ENCODE results near the gene ESRRG.

ESRRG gene

GRCh38 chr1:216499581-216500272 lies 223.5 kb downstream of the ESRRG start:
- DNase-seq, result no peak

- no peak for DNase-seq
Measured at GRCh38 chr1:216498277-216498676, 225.0 kb downstream of the ESRRG start.

GRCh38 chr1:216485042-216485441 lies 238.2 kb downstream of the ESRRG start:
- no peak for DNase-seq

- DNase-seq, result no peak
Measured at GRCh38 chr1:216483672-216484401, 239.4 kb downstream of the ESRRG start.

- DNase-seq, result no peak
Measured at GRCh38 chr1:216482620-216483019, 240.6 kb downstream of the ESRRG start.

DNA sequence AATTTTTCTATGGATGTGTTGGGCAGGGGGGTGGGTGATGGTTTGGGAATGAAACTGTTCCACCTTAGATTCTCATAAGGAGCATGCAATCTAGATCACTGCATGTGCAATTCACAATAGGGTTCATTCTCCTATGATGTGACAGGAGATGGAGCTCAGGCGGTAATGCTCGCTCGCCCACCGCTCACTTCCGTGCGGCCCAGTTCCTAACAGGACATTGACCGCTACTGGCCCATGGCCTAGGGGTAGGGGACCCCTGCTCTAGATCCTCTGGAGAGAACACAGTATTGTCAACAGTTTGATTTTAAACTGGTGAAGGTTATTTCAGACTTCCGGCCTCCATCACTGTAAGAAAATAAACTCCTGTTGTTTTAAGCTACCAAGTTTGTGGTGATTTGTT lies 245.0 kb downstream of the ESRRG start:
- no peak for DNase-seq

- DNase-seq, result no peak
Measured at GRCh38 chr1:216476341-216476740, 246.9 kb downstream of the ESRRG start.

GRCh38 chr1:216475659-216476276 lies 247.5 kb downstream of the ESRRG start:
- no peak for DNase-seq

GRCh38 chr1:216466162-216466801 lies 256.9 kb downstream of the ESRRG start:
- no peak for DNase-seq

- no peak for DNase-seq
Measured at GRCh38 chr1:216464489-216464888, 258.7 kb downstream of the ESRRG start.

- no peak for DNase-seq
Measured at GRCh38 chr1:216462066-216462775, 261.0 kb downstream of the ESRRG start.

DNA sequence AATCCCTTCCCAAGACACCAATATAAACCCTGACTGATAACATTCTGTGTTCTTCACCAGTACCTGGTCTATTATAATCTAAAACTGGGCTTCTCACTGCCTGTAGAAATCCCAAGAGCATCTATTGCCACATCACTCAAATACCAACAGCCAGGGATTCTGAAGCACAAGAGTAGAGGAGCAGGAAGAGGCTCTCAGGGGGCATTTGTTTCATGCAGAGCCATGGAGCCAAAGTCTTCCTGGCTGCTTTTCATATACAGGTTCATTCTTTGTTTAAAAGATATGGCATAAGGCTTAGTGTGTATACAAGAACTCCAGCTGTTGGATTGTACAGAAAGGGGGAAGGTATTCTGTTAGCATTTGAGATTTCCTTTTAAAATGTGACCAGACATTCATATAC lies 261.8 kb downstream of the ESRRG start:
- DNase-seq, result no peak

DNA sequence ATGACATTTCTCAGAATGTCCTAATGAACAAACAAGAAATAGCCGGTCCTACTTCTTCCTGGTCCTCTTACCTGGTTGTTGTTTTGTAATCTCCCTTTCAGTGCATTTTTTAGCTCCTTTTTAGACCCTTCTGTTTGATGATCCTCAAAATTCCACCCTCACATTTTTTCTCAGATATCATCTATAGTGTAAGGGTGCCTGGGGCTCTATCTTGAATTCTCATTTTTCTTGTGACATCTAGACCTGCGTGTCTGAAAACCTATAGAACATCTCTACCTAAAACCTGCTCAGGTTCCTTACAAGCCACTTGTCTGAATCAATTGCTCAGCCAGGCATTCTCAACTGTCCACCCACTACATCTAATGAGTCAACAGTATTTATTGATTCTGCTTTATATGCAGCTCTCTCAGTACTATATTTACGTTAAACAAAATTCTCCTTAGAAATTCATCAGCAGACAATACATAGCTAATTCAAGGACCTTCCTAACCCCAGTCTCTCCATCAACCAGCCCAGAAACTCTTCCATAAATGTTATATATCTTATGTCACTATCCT lies 263.5 kb downstream of the ESRRG start:
- DNase-seq, result no peak

DNA sequence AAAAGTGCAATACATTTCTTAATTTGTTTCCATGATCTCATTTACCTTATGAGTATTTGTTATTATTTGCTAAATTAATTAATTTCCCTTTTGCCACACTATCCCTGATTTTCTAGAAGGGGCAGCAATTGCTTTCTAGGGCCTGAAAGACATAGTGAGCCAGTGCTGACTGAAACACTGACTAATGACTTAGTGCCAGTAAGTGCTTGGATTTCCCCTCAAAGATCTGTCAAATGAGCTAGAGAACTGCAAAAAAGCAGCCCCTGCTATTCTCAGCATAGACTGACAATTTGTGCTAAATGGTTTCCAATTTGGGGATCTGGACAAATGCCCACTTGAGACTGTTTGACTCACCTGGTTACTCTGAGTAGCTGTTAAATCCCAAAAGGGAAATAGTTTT lies 264.4 kb downstream of the ESRRG start:
- no peak for DNase-seq

DNA sequence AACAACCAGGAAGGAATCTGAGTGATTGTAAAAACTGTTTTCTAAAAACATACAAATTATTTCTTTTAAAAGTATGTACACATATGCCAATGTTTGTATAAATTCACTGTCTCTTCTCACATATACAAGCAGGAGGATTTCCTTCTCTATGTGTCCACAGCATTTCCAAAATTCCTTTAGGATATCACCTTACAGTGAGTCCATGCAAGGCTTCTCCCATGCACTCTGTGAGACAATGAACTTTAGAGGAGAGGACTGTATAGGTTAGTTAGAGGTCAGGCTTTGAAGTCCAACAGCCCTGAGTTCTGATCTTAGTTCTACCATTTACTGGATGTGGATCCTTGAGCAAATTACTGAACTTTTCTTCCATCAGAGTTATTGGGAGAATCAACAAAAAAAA lies 265.9 kb downstream of the ESRRG start:
- no peak for DNase-seq

GRCh38 chr1:216456682-216457081 lies 266.5 kb downstream of the ESRRG start:
- no peak for DNase-seq

DNA sequence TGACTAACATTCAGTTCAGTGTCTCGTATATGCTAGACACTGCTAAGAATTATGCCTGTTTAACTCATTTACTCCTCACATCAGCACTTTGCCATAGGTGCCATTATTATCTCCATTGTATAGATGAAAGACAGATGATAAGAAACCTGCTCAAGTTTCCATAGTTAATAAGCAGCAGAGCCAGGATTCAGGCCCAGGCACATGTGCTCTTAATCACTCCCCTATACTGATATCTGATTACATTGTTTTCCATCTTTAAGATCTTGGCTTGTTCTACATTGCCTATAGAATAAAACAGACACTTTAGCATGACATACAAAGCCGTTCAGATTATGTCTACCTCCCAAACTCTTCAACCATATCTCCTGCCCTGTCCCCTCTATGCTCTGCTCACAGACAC lies 269.5 kb downstream of the ESRRG start:
- DNase-seq, result no peak

All from CD4-positive, alpha-beta T cell treated with Interleukin-15 for 1 hour (primary cell).